GM21381 (cell line): ENCODE data around the gene TSFM.

Source experiments
- ATAC-seq: cut with Tn5 transposase; IDR thresholded peaks from one replicate; pipeline ENCODE4 v1.9.1; 2021; ENCODE audit warnings: mild to moderate bottlenecking, moderate library complexity; ENCODE audit not compliant: unreplicated experiment

Gene TSFM

GRCh38 chr12:57777911-57778310 is 4.7 kb upstream of the TSFM start:
- ATAC-seq, result no peak

GRCh38 chr12:57779736-57780135 is 2.9 kb upstream of the TSFM start:
- ATAC-seq, result no peak

- no peak for ATAC-seq
Observed at GRCh38 chr12:57780284-57780897, 2.2 kb upstream of the TSFM start.

GRCh38 chr12:57781244-57781643 is 1.3 kb upstream of the TSFM start:
- ATAC-seq, result no peak

GRCh38 chr12:57781801-57782200 is 786 bp upstream of the TSFM start:
- ATAC-seq, result no peak

GRCh38 chr12:57782243-57782607 is 362 bp upstream of the TSFM start:
- no peak for ATAC-seq

- ATAC-seq, result no peak
Observed at GRCh38 chr12:57783466-57783801, 847 bp downstream of the TSFM start.

- ATAC-seq, result no peak
Observed at GRCh38 chr12:57783861-57784260, 1.3 kb downstream of the TSFM start.

- ATAC-seq, result no peak
Observed at GRCh38 chr12:57793920-57794319, 11.3 kb downstream of the TSFM start.

- ATAC-seq, result no peak
Observed at GRCh38 chr12:57795354-57795753, 12.8 kb downstream of the TSFM start.

GRCh38 chr12:57796996-57797395 is 14.4 kb downstream of the TSFM start:
- no peak for ATAC-seq

GRCh38 chr12:57797933-57798332 is 15.3 kb downstream of the TSFM start:
- ATAC-seq, result no peak

- no peak for ATAC-seq
Observed at GRCh38 chr12:57800965-57801364, 18.4 kb downstream of the TSFM start.

- ATAC-seq, result no peak
Observed at GRCh38 chr12:57802607-57803006, 20.0 kb downstream of the TSFM start.

- ATAC-seq, result no peak
Observed at GRCh38 chr12:57803319-57803893, 20.8 kb downstream of the TSFM start.

- ATAC-seq, result no peak
Observed at GRCh38 chr12:57806677-57807076, 24.1 kb downstream of the TSFM start.

GRCh38 chr12:57807285-57807684 is 24.7 kb downstream of the TSFM start:
- ATAC-seq, result no peak

- no peak for ATAC-seq
Observed at GRCh38 chr12:57808351-57808750, 25.8 kb downstream of the TSFM start.

GRCh38 chr12:57809425-57809824 is 26.8 kb downstream of the TSFM start:
- ATAC-seq, result no peak

- no peak for ATAC-seq
Observed at GRCh38 chr12:57810450-57810849, 27.9 kb downstream of the TSFM start.

- no peak for ATAC-seq
Observed at GRCh38 chr12:57811028-57811755, 28.6 kb downstream of the TSFM start.

GRCh38 chr12:57813111-57813970 is 30.8 kb downstream of the TSFM start:
- no peak for ATAC-seq
